Stomach (tissue), 9 donors: ENCODE data around the gene CCDC97. TPM values are rescaled to one million over a fixed set of nuclear protein-coding genes. Genes with fewer than 3 reads are reported as not detected.

Source experiments
- DNase-seq, 2 donors: peaks; one replicate each; pipeline versions ENCODE4 v3.0.0 to v3.0.0-alpha.2; 2013 to 2019
- H3K27ac ChIP-seq, 5 donors: fragments of 200-600 bp in 4 of 5; sonication (generic) in 4 of 5; one replicate each; pipeline ENCODE4 v1.5.1; 2013 to 2019; ENCODE audit warnings: mild to moderate bottlenecking in 1 of 5, moderate library complexity in 1 of 5
- H3K27me3 ChIP-seq, 3 donors: fragments of 200-600 bp; sonication (generic); one replicate each; pipeline ENCODE4 v1.5.1; 2017 to 2019; ENCODE audit warnings: mixed run types in 1 of 3
- H3K36me3 ChIP-seq, 4 donors: fragments of 200-600 bp; sonication (generic); 1 replicate in 3 of 4; 2 replicates in 1 of 4; pipeline ENCODE4 v1.5.1; 2016 to 2019
- H3K4me1 ChIP-seq, 4 donors: fragments of 200-600 bp; sonication (generic); one replicate each; pipeline ENCODE4 v1.5.1; 2016 to 2019
- H3K4me3 ChIP-seq, 4 donors: fragments of 200-600 bp; sonication (generic) in 3 of 4; one replicate each; pipeline ENCODE4 v1.5.1; 2016 to 2019; ENCODE audit warnings: mild to moderate bottlenecking in 1 of 4
- H3K9me3 ChIP-seq, 4 donors: fragments of 200-600 bp; sonication (generic); one replicate each; pipeline ENCODE4 v1.5.1; 2016 to 2019
- CTCF ChIP-seq, 7 experiments: fragments of 450-650 bp in 4 of 7; fragments of 200-600 bp in 3 of 7; sonication (generic) in 3 of 7; IDR thresholded peaks; one replicate each; pipeline ENCODE4 v1.5.1; 2016 to 2019; ENCODE audit warnings: antibody characterized with exemption in 7 of 7, control low read depth in 2 of 7, mild to moderate bottlenecking in 1 of 7
- EP300 ChIP-seq: sonication (generic); formaldehyde crosslinking; IDR thresholded peaks from one replicate; pipeline ENCODE4 v1.6.1; 2017; ENCODE audit warnings: antibody characterized with exemption
- POLR2A ChIP-seq, 4 donors: fragments of 450-650 bp; IDR thresholded peaks; one replicate each; pipeline ENCODE4 v1.6.1; 2016; ENCODE audit warnings: antibody characterized with exemption in 4 of 4, control low read depth in 2 of 4, mild to moderate bottlenecking in 1 of 4, moderate library complexity in 1 of 4
- POLR2AphosphoS5 ChIP-seq, 3 donors: sonication (generic); formaldehyde crosslinking; IDR thresholded peaks; one replicate each; pipeline ENCODE4 v1.6.1; 2016; ENCODE audit warnings: antibody characterized with exemption in 3 of 3
- WGBS, 5 donors: extraction: QIAGEN DNeasy Blood & Tissue Kit in 3 of 5; methylation state at CpG; one replicate each; pipeline versions ENCODE4 v1.1.5 to v1.1.7; 2013 to 2018; 5-methylcytosine and 5-hydroxymethylcytosine counted together
- intact Hi-C: fragments of 100-400 bp; cut with DNase I; formaldehyde crosslinking; loops from one replicate; pipeline ENCODE4 v1.15.1; 2023; ENCODE audit warnings: low total_unique reads
- polyA plus RNA-seq, 3 donors: library from polyadenylated mRNA; stranded (reverse); fragments of 200-250 nt; gene quantifications; one replicate each; pipeline ENCODE4 v1.2.3, GENCODE V29; 2013
- total RNA-seq, 5 donors: library from RNA; depleted of rRNA; stranded (reverse); fragments of >200 nt; gene quantifications; one replicate each; pipeline versions ENCODE4 v1.1.0 to v1.2.3, GENCODE V29; 2014 to 2016
- donor health status: healthy with polysubstance abuse.
- donor health status: Bipolar disorder and iron deficiency.
- donor health status: healthy.

The CCDC97 gene
- total and polyA plus RNA-seq, 8 donors, result 2.2 to 62.6 (median 13.3) TPM

- no peak for DNase-seq
- Histone ChIP-seq H3K9me3 (no peaks in the 10 kb centered on the region), H3K27ac (peak overlapping the region in 4 of 5 donors; percentile 83 to 98 (median 86)), H3K4me1 (peaks cover 57 to 93% (median 66%) of the 10 kb centered on the region in 4 donors), H3K36me3 (peaks cover 64 to 99% (median 92%) of the 10 kb centered on the region in 4 donors), H3K27me3 (no peaks in the 10 kb centered on the region), H3K4me3 (no peak overlapping the region)
- no peak for TF ChIP-seq EP300
- peak in 2 of 3 donors; percentile 21 to 43 for TF ChIP-seq POLR2AphosphoS5 (IDR thresholded peaks at IDR 0.05)
- WGBS, 5 donors, result 36 to 69% (median 60%) methylated on average over 10 of the region's 10 CpGs
- intact Hi-C loops, result no loop called here
Measured at GRCh38 chr19:41299046-41299754, 10.8 kb upstream of the CCDC97 start.

- 18 to 34% (median 29%) methylated on average over 4 of the region's 4 CpGs for WGBS, 5 donors
- Histone ChIP-seq H3K36me3 (peaks cover 64 to 99% (median 92%) of the 10 kb centered on the region in 4 donors), H3K27me3 (no peaks in the 10 kb centered on the region), H3K4me1 (peaks cover 53 to 93% (median 60%) of the 10 kb centered on the region in 4 donors), H3K9me3 (no peaks in the 10 kb centered on the region), H3K4me3 (no peak overlapping the region), H3K27ac (peak overlapping the region in 4 of 5 donors; percentile 83 to 98 (median 86))
- TF ChIP-seq EP300 (no peak), POLR2AphosphoS5 (IDR thresholded peaks at IDR 0.05) (peak; percentile 30 to 71 (median 56)), CTCF (IDR thresholded peaks at IDR 0.05) (no peak)
- DNase-seq, result peak; percentile 48 to 65
- intact Hi-C loops, result no loop called here
Measured at GRCh38 chr19:41299755-41300089, 10.2 kb upstream of the CCDC97 start.

GRCh38 chr19:41300555-41300954 lies 9.4 kb upstream of the CCDC97 start:
- no peaks in the 10 kb centered on the region for H3K9me3 ChIP-seq
- H3K27me3 ChIP-seq, result no peaks in the 10 kb centered on the region
- peak overlapping the region in 4 of 5 donors; percentile 83 to 98 (median 86) for H3K27ac ChIP-seq
- 75 to 92% (median 86%) methylated on average over 6 of the region's 6 CpGs for WGBS, 5 donors
- no peak for DNase-seq
- TF ChIP-seq POLR2AphosphoS5 (IDR thresholded peaks at IDR 0.05), result no peak
- TF ChIP-seq CTCF (IDR thresholded peaks at IDR 0.05), result no peak
- TF ChIP-seq EP300, result no peak
- no peak for TF ChIP-seq POLR2A (IDR thresholded peaks at IDR 0.05)
- H3K4me3 ChIP-seq, result no peak overlapping the region
- intact Hi-C loops, result no loop called here
- peaks cover 64 to 99% (median 92%) of the 10 kb centered on the region in 4 donors for H3K36me3 ChIP-seq
- H3K4me1 ChIP-seq, result peaks cover 46 to 88% (median 54%) of the 10 kb centered on the region in 4 donors

GRCh38 chr19:41302624-41303351 lies 7.2 kb upstream of the CCDC97 start:
- no peaks in the 10 kb centered on the region for H3K27me3 ChIP-seq
- H3K4me3 ChIP-seq, result no peak overlapping the region
- DNase-seq, result no peak
- 64 to 75% (median 75%) methylated on average over 21 of the region's 21 CpGs for WGBS, 5 donors
- peaks cover 30 to 86% (median 43%) of the 10 kb centered on the region in 4 donors for H3K4me1 ChIP-seq
- intact Hi-C loops, result no loop called here
- peaks cover 65 to 98% (median 92%) of the 10 kb centered on the region in 4 donors for H3K36me3 ChIP-seq
- no peak for TF ChIP-seq POLR2AphosphoS5 (IDR thresholded peaks at IDR 0.05)
- no peak for TF ChIP-seq EP300
- no peak for TF ChIP-seq POLR2A (IDR thresholded peaks at IDR 0.05)
- TF ChIP-seq CTCF (IDR thresholded peaks at IDR 0.05), result no peak
- no peaks in the 10 kb centered on the region for H3K9me3 ChIP-seq
- H3K27ac ChIP-seq, result peak overlapping the region; percentile 10 to 98 (median 44)
